HepG2 (cell line): ENCODE measurements around the gene ISY1. TPM values are rescaled to one million over a fixed set of nuclear protein-coding genes. Genes with fewer than 3 reads are reported as not detected.

ENCODE experiments used
- ARID2 ChIP-seq: sonication (generic); formaldehyde crosslinking; IDR thresholded peaks from 2 replicates; pipeline ENCODE4 v1.8.1; 2022; ENCODE audit warnings: mild to moderate bottlenecking, missing genetic modification reagents, borderline replicate concordance
- IKZF1 ChIP-seq: fragments of 450-650 bp; IDR thresholded peaks from 2 replicates; pipeline ENCODE4 v1.7.1; 2016
- JUNB ChIP-seq: sonication (generic); formaldehyde crosslinking; IDR thresholded peaks from 2 replicates; pipeline ENCODE4 v1.8.0; 2022; ENCODE audit warnings: missing genetic modification reagents, mild to moderate bottlenecking, borderline replicate concordance
- SNAPC2 ChIP-seq: sonication (generic); formaldehyde crosslinking; IDR thresholded peaks from 2 replicates; pipeline ENCODE4 v1.8.1; 2022; ENCODE audit warnings: mild to moderate bottlenecking, missing genetic modification reagents
- ZNF44 ChIP-seq: sonication (generic); formaldehyde crosslinking; IDR thresholded peaks from 2 replicates; pipeline ENCODE4 v1.5.1; 2020; ENCODE audit warnings: mild to moderate bottlenecking, missing genetic modification reagents
- ZNF737 ChIP-seq: sonication (generic); formaldehyde crosslinking; IDR thresholded peaks from 2 replicates; pipeline ENCODE4 v1.5.0; 2020; ENCODE audit warnings: missing genetic modification reagents, mild to moderate bottlenecking, borderline replicate concordance
- polyA plus RNA-seq, 8 experiments: library from polyadenylated mRNA; depleted of rRNA in 3 of 8; stranded (reverse) in 7 of 8; unstranded in 1 of 8; fragments of >200 nt; fragmentation: Illumina TruSeq in 4 of 8; extraction: Trizol in 4 of 8; gene quantifications; 2 replicates each; pipeline versions ENCODE4 v1.2.1 to v1.2.3, GENCODE V29; 2011 to 2016; ENCODE audit warnings: low read depth in 4 of 8, missing spikeins in 1 of 8, mixed read lengths in 1 of 8; ENCODE audit not compliant: insufficient read depth in 1 of 8
- total RNA-seq, 5 experiments: library from RNA; depleted of rRNA; stranded (reverse); fragments of >200 nt; fragmentation: Illumina TruSeq; extraction: Trizol; gene quantifications; 2 replicates each; pipeline ENCODE4 v1.2.3, GENCODE V29; 2016; ENCODE audit warnings: low read depth in 1 of 5
- TF ChIP-seq, protein P1 (sequence below): sonication (generic); formaldehyde crosslinking; IDR thresholded peaks from 2 replicates; pipeline ENCODE4 v1.8.1; 2023; ENCODE audit warnings: mild to moderate bottlenecking, missing genetic modification reagents
- TF ChIP-seq, protein P2 (sequence below): sonication (generic); formaldehyde crosslinking; IDR thresholded peaks from 2 replicates; pipeline ENCODE4 v1.9.0; 2022; ENCODE audit warnings: low read depth, missing genetic modification reagents
- TF ChIP-seq, protein P3 (sequence below): sonication (generic); formaldehyde crosslinking; IDR thresholded peaks from 2 replicates; pipeline ENCODE4 v1.4.0; 2020; ENCODE audit warnings: missing genetic modification reagents
- TF ChIP-seq, protein P4 (sequence below): sonication (generic); formaldehyde crosslinking; conservative IDR thresholded peaks from 2 replicates; pipeline ENCODE4 v1.8.0; 2022; ENCODE audit warnings: missing genetic modification reagents
- TF ChIP-seq, protein P5 (sequence below): sonication (generic); formaldehyde crosslinking; IDR thresholded peaks from 2 replicates; pipeline ENCODE4 v1.4.0; 2020; ENCODE audit warnings: missing genetic modification reagents, borderline replicate concordance

The ISY1 gene
- total and polyA plus RNA-seq, 2 of the 13 experiments (the other 11 are each of a cell fraction or from before 2014, with no cell fraction given): 21.0 to 39.1 TPM

DNA sequence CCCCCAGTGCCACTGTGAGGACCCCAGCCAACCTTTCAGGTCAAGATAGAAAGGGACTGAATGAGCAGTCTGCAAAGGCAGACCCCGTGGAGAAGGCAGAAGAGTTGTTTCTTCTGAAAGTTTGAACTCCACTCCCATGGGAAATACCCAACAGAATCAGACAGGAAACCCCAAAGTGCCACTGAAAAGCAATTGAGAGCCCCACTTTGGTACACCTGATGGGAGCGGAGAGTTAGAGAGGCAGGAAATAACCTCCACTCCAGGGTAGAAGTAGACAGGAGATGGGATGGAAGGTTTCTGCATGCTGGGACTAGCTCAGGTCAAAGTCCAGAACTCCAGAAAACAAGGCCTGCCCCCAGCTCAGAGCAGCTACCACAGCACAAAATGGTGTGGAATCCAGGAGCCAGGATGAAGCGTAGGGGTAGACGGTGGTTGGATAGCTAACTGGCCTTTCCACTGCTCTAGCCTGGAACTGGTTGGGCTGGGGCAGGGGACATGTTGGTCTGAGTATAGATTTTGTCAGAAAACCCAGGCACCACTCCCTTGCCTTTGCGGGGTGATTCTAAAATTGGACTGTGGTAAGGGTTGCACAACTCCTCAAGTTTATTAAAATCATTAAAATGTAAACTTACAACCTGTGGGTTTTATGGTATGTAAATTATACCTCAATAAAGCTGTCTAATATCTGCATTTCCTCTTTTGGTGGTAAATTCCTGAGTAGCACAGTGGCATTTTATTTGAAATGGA is 37.4 kb downstream of the ISY1 start (continued):
- TF ChIP-seq ZNF737 (CRISPR knock-in tag) (no peak), IKZF1 (no peak), JUNB (CRISPR knock-in tag) (no peak), SNAPC2 (CRISPR knock-in tag) (no peak), ZNF44 (CRISPR knock-in tag) (no peak), ARID2 (CRISPR knock-in tag) (no peak)
- TF ChIP-seq, protein P1, sequence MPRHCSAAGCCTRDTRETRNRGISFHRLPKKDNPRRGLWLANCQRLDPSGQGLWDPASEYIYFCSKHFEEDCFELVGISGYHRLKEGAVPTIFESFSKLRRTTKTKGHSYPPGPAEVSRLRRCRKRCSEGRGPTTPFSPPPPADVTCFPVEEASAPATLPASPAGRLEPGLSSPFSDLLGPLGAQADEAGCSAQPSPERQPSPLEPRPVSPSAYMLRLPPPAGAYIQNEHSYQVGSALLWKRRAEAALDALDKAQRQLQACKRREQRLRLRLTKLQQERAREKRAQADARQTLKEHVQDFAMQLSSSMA: no peak
- TF ChIP-seq, protein P2, sequence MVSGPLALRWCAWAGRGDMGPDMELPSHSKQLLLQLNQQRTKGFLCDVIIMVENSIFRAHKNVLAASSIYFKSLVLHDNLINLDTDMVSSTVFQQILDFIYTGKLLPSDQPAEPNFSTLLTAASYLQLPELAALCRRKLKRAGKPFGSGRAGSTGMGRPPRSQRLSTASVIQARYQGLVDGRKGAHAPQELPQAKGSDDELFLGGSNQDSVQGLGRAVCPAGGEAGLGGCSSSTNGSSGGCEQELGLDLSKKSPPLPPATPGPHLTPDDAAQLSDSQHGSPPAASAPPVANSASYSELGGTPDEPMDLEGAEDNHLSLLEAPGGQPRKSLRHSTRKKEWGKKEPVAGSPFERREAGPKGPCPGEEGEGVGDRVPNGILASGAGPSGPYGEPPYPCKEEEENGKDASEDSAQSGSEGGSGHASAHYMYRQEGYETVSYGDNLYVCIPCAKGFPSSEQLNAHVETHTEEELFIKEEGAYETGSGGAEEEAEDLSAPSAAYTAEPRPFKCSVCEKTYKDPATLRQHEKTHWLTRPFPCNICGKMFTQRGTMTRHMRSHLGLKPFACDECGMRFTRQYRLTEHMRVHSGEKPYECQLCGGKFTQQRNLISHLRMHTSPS (CRISPR knock-in tag): no peak
- TF ChIP-seq, protein P3, sequence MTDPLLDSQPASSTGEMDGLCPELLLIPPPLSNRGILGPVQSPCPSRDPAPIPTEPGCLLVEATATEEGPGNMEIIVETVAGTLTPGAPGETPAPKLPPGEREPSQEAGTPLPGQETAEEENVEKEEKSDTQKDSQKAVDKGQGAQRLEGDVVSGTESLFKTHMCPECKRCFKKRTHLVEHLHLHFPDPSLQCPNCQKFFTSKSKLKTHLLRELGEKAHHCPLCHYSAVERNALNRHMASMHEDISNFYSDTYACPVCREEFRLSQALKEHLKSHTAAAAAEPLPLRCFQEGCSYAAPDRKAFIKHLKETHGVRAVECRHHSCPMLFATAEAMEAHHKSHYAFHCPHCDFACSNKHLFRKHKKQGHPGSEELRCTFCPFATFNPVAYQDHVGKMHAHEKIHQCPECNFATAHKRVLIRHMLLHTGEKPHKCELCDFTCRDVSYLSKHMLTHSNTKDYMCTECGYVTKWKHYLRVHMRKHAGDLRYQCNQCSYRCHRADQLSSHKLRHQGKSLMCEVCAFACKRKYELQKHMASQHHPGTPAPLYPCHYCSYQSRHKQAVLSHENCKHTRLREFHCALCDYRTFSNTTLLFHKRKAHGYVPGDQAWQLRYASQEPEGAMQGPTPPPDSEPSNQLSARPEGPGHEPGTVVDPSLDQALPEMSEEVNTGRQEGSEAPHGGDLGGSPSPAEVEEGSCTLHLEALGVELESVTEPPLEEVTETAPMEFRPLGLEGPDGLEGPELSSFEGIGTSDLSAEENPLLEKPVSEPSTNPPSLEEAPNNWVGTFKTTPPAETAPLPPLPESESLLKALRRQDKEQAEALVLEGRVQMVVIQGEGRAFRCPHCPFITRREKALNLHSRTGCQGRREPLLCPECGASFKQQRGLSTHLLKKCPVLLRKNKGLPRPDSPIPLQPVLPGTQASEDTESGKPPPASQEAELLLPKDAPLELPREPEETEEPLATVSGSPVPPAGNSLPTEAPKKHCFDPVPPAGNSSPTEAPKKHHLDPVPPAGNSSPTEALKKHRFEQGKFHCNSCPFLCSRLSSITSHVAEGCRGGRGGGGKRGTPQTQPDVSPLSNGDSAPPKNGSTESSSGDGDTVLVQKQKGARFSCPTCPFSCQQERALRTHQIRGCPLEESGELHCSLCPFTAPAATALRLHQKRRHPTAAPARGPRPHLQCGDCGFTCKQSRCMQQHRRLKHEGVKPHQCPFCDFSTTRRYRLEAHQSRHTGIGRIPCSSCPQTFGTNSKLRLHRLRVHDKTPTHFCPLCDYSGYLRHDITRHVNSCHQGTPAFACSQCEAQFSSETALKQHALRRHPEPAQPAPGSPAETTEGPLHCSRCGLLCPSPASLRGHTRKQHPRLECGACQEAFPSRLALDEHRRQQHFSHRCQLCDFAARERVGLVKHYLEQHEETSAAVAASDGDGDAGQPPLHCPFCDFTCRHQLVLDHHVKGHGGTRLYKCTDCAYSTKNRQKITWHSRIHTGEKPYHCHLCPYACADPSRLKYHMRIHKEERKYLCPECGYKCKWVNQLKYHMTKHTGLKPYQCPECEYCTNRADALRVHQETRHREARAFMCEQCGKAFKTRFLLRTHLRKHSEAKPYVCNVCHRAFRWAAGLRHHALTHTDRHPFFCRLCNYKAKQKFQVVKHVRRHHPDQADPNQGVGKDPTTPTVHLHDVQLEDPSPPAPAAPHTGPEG (CRISPR knock-in tag): no peak; the same call in 1 of the 2 replicates
- TF ChIP-seq, protein P4, sequence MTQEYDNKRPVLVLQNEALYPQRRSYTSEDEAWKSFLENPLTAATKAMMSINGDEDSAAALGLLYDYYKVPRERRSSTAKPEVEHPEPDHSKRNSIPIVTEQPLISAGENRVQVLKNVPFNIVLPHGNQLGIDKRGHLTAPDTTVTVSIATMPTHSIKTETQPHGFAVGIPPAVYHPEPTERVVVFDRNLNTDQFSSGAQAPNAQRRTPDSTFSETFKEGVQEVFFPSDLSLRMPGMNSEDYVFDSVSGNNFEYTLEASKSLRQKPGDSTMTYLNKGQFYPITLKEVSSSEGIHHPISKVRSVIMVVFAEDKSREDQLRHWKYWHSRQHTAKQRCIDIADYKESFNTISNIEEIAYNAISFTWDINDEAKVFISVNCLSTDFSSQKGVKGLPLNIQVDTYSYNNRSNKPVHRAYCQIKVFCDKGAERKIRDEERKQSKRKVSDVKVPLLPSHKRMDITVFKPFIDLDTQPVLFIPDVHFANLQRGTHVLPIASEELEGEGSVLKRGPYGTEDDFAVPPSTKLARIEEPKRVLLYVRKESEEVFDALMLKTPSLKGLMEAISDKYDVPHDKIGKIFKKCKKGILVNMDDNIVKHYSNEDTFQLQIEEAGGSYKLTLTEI (CRISPR knock-in tag): no peak
- TF ChIP-seq, protein P5, sequence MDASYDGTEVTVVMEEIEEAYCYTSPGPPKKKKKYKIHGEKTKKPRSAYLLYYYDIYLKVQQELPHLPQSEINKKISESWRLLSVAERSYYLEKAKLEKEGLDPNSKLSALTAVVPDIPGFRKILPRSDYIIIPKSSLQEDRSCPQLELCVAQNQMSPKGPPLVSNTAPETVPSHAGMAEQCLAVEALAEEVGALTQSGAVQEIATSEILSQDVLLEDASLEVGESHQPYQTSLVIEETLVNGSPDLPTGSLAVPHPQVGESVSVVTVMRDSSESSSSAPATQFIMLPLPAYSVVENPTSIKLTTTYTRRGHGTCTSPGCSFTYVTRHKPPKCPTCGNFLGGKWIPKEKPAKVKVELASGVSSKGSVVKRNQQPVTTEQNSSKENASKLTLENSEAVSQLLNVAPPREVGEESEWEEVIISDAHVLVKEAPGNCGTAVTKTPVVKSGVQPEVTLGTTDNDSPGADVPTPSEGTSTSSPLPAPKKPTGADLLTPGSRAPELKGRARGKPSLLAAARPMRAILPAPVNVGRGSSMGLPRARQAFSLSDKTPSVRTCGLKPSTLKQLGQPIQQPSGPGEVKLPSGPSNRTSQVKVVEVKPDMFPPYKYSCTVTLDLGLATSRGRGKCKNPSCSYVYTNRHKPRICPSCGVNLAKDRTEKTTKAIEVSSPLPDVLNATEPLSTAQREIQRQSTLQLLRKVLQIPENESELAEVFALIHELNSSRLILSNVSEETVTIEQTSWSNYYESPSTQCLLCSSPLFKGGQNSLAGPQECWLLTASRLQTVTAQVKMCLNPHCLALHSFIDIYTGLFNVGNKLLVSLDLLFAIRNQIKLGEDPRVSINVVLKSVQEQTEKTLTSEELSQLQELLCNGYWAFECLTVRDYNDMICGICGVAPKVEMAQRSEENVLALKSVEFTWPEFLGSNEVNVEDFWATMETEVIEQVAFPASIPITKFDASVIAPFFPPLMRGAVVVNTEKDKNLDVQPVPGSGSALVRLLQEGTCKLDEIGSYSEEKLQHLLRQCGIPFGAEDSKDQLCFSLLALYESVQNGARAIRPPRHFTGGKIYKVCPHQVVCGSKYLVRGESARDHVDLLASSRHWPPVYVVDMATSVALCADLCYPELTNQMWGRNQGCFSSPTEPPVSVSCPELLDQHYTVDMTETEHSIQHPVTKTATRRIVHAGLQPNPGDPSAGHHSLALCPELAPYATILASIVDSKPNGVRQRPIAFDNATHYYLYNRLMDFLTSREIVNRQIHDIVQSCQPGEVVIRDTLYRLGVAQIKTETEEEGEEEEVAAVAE (CRISPR knock-in tag): no peak
